ENCODE measurements around the gene HIVEP1. TPM values are rescaled to one million over a fixed set of nuclear protein-coding genes. Genes with fewer than 3 reads are reported as not detected.

The HIVEP1 gene
- polyA plus RNA-seq, 1 of the 3 experiments (the other 2 are of a cell fraction), result 7.7 TPM

- Histone ChIP-seq H3K36me3 (replicated peaks in 1 of 2; ENCODE audit: control insufficient read depth in 1 of 2, insufficient read depth in 2 of 2, low read length in 1 of 2) (peaks cover 0 to 8% of the 10 kb centered on the region in 2 experiments), H3K27ac (ENCODE audit: low read depth in 2 of 2, low read length in 1 of 2) (no peak overlapping the region), H3K4me3 (ENCODE audit: low read depth in 2 of 2, low read length in 1 of 2) (no peak overlapping the region), H3K9me3 (no peaks in the 10 kb centered on the region), H3K4me2 (no peak overlapping the region), H2AFZ (ENCODE audit: low read depth) (no peak overlapping the region), H3K4me1 (ENCODE audit: control insufficient read depth in 1 of 2, insufficient read depth in 2 of 2, low read depth in 1 of 2, low read length in 1 of 2) (peaks cover 7 to 10% of the 10 kb centered on the region in 2 experiments), H4K20me1 (ENCODE audit: insufficient read depth) (no peaks in the 10 kb centered on the region), H3K79me2 (ENCODE audit: insufficient read depth) (peaks cover 51% of the 10 kb centered on the region; the same call in 1 of the 2 replicates), H3F3A (replicated peaks; ENCODE audit: insufficient read depth) (peaks cover 6% of the 10 kb centered on the region), H3K9me2 (no peaks in the 10 kb centered on the region), H3K9ac (no peak overlapping the region), H3K27me3 (ENCODE audit: insufficient read depth) (no peaks in the 10 kb centered on the region)
- TF ChIP-seq RXRA (IDR thresholded peaks at IDR 0.05; ENCODE audit: borderline replicate concordance, low read depth) (no peak), RAD21 (IDR thresholded peaks at IDR 0.05; ENCODE audit: low read length) (peak; percentile 53), SMC3 (IDR thresholded peaks at IDR 0.05; ENCODE audit: low read depth, low read length) (peak; percentile 44), GABPA (IDR thresholded peaks at IDR 0.05; ENCODE audit: low read depth) (no peak), GATA2 (CRISPR knock-in tag; IDR thresholded peaks at IDR 0.05) (no peak), CTCF (IDR thresholded peaks at IDR 0.05) (peak; percentile 57)
- DNase-seq, result no peak
- CTCF ChIA-PET, result interaction anchor here (0.8 to 2.2 kb wide), 5 partner anchors 9 to 420 kb away, joined by 3 to 7 read pairs (median 3); no protein-coding TSS in a partner anchor
- POLR2A ChIA-PET, result no interaction called here
- 92% methylated on average over 9 of the region's 9 CpGs for WGBS (ENCODE audit: low lambda C conversion rate)
Measured at GRCh38 chr6:12075067-12075563, 63.0 kb downstream of the HIVEP1 start.

- no peak for DNase-seq
- Histone ChIP-seq H4K20me1 (ENCODE audit: insufficient read depth) (no peaks in the 10 kb centered on the region), H3K9me3 (no peaks in the 10 kb centered on the region), H3K4me3 (ENCODE audit: low read depth in 2 of 2, low read length in 1 of 2) (no peak overlapping the region), H3K4me1 (ENCODE audit: control insufficient read depth in 1 of 2, insufficient read depth in 2 of 2, low read depth in 1 of 2, low read length in 1 of 2) (peaks cover 9 to 10% of the 10 kb centered on the region in 2 experiments), H3K36me3 (replicated peaks in 1 of 2; ENCODE audit: control insufficient read depth in 1 of 2, insufficient read depth in 2 of 2, low read length in 1 of 2) (peaks cover 0 to 8% of the 10 kb centered on the region in 2 experiments), H3K27me3 (ENCODE audit: insufficient read depth) (no peaks in the 10 kb centered on the region), H3F3A (replicated peaks; ENCODE audit: insufficient read depth) (peaks cover 6% of the 10 kb centered on the region), H3K27ac (ENCODE audit: low read depth in 2 of 2, low read length in 1 of 2) (peak overlapping the region in 1 of 2 experiments; percentile 57; a peak in 1 of 4 replicates), H3K9ac (no peak overlapping the region), H3K79me2 (ENCODE audit: insufficient read depth) (peaks cover 50% of the 10 kb centered on the region; the same call in 1 of the 2 replicates), H3K9me2 (no peaks in the 10 kb centered on the region), H2AFZ (ENCODE audit: low read depth) (no peak overlapping the region), H3K4me2 (peak overlapping the region; percentile 5; the same call in 1 of the 2 replicates)
- CTCF ChIA-PET, result interaction anchor here (1.1 kb wide), 1 partner anchor 11 kb away, joined by 3 read pairs; no protein-coding TSS in a partner anchor
- 83% methylated on average over 9 of the region's 9 CpGs for WGBS (ENCODE audit: low lambda C conversion rate)
- POLR2A ChIA-PET, result no interaction called here
- TF ChIP-seq RAD21 (IDR thresholded peaks at IDR 0.05; ENCODE audit: low read length) (no peak), GABPA (IDR thresholded peaks at IDR 0.05; ENCODE audit: low read depth) (no peak), YY1 (IDR thresholded peaks at IDR 0.05; ENCODE audit: low read depth) (no peak), TCF12 (IDR thresholded peaks at IDR 0.05) (peak; percentile 22; the same call in 1 of the 2 replicates), MXI1 (IDR thresholded peaks at IDR 0.05; ENCODE audit: low read depth, low read length) (no peak), USF2 (IDR thresholded peaks at IDR 0.05; ENCODE audit: borderline replicate concordance, low read depth, low read length) (no peak), RFX5 (IDR thresholded peaks at IDR 0.05; ENCODE audit: low read length) (no peak), FOXJ3 (CRISPR knock-in tag; IDR thresholded peaks at IDR 0.05) (no peak), FOSL2 (IDR thresholded peaks at IDR 0.05; ENCODE audit: borderline replicate concordance, low read depth) (no peak), IRF3 (IDR thresholded peaks at IDR 0.05; ENCODE audit: low read depth, low read length) (no peak), CTCF (IDR thresholded peaks at IDR 0.05) (no peak), PBX3 (IDR thresholded peaks at IDR 0.05) (0 out of 2 replicates have a peak, but pooled peaks have one; percentile 6), POLR2AphosphoS5 (IDR thresholded peaks at IDR 0.05; ENCODE audit: low read depth, low read length) (no peak), ELF1 (IDR thresholded peaks at IDR 0.05) (no peak), NFIC (IDR thresholded peaks at IDR 0.05; ENCODE audit: borderline replicate concordance) (no peak), RCOR1 (IDR thresholded peaks at IDR 0.05; ENCODE audit: low read length) (no peak)
Measured at GRCh38 chr6:12077021-12077710, 65.1 kb downstream of the HIVEP1 start.

Measured in SK-N-SH (cell line).